Chondrocyte (in vitro differentiated cells): ENCODE measurements around the gene TRPM6. TPM values are rescaled to one million over a fixed set of nuclear protein-coding genes. Genes with fewer than 3 reads are reported as not detected.
"Not testable (repeated sequence)": the region's sequence is repeated elsewhere in the genome, so short reads cannot be mapped to it uniquely, and the experiment has no call there.

Experiments
- DNase-seq: peaks from one replicate; pipeline ENCODE4 v3.0.0; 2021; ENCODE audit warnings: mixed read lengths, low spot score
- H3K27ac Mint-ChIP-seq: one replicate; pipeline ENCODE4 v1.8.0; 2021; ENCODE audit warnings: mild to moderate bottlenecking, moderate library complexity, mixed read lengths; ENCODE audit not compliant: unreplicated experiment
- H3K27me3 Mint-ChIP-seq: 2 replicates; pipeline ENCODE4 v1.8.0; 2021; ENCODE audit warnings: low read depth, mixed read lengths
- H3K36me3 Mint-ChIP-seq: 2 replicates; pipeline ENCODE4 v1.8.0; 2021; ENCODE audit warnings: low read depth, mixed read lengths
- H3K4me1 Mint-ChIP-seq: 2 replicates; pipeline ENCODE4 v1.8.0; 2021; ENCODE audit warnings: low read depth, mild to moderate bottlenecking, mixed read lengths
- H3K4me3 Mint-ChIP-seq: one replicate; pipeline ENCODE4 v1.8.0; 2021; ENCODE audit warnings: mild to moderate bottlenecking, moderate library complexity, mixed read lengths; ENCODE audit not compliant: unreplicated experiment
- H3K9me3 Mint-ChIP-seq: 2 replicates; pipeline ENCODE4 v1.8.0; 2021; ENCODE audit warnings: low read depth, mixed read lengths
- total RNA-seq: library from RNA; stranded (reverse); gene quantifications from 3 replicates; pipeline ENCODE4 v1.2.1, GENCODE V29; 2021
- TF ChIP-seq, protein P1 (sequence below): fragments of 200-600 bp; sonication (generic); IDR thresholded peaks from 2 replicates; pipeline ENCODE4 v1.5.0; 2021; ENCODE audit warnings: antibody characterized with exemption, mild to moderate bottlenecking, moderate library complexity

Gene TRPM6
- total RNA-seq, 1 donor from 2014 or later, result 0.02 TPM

DNA sequence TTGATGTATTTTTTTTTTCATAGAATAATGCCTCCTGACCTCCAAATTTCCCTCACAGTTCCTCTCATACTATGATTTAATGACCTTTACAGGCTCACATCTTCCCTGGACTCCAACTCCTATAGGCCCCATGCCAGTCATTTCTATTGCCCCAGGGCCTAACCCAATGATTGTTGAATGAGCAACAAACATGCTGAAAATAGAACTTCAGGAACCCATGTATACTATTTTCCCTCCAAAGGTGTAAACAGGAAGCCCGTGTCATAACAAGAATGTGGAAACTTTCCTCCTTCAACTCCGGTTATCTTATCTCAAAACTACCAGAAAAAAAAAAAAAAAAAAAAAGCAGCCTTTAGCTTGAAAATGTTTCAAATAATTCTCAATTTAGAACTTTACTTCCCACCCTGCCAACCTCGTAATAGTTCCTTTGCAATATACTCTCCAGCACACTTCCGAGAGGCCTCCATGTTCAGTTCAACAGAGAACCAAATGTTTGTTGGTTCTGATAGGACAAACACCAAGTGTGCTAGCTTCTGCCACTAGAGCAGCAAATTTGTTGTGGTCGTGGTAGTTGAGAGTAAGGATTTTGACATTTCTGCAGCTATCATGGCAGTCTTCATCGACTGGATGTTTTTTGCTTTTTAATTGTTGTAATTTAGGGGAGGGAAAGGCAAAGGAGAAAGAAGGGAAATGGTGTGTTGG, 25.8 kb downstream of the TRPM6 start:
- TF ChIP-seq, protein P1, sequence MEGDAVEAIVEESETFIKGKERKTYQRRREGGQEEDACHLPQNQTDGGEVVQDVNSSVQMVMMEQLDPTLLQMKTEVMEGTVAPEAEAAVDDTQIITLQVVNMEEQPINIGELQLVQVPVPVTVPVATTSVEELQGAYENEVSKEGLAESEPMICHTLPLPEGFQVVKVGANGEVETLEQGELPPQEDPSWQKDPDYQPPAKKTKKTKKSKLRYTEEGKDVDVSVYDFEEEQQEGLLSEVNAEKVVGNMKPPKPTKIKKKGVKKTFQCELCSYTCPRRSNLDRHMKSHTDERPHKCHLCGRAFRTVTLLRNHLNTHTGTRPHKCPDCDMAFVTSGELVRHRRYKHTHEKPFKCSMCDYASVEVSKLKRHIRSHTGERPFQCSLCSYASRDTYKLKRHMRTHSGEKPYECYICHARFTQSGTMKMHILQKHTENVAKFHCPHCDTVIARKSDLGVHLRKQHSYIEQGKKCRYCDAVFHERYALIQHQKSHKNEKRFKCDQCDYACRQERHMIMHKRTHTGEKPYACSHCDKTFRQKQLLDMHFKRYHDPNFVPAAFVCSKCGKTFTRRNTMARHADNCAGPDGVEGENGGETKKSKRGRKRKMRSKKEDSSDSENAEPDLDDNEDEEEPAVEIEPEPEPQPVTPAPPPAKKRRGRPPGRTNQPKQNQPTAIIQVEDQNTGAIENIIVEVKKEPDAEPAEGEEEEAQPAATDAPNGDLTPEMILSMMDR, result no peak
- Mint-ChIP-seq H3K4me3 (no peak overlapping the region), H3K4me1 (no peaks in the 10 kb centered on the region), H3K9me3 (no peaks in the 10 kb centered on the region), H3K27ac (no peak overlapping the region), H3K36me3 (no peaks in the 10 kb centered on the region), H3K27me3 (peaks cover 6% of the 10 kb centered on the region)
- no peak for DNase-seq

DNA sequence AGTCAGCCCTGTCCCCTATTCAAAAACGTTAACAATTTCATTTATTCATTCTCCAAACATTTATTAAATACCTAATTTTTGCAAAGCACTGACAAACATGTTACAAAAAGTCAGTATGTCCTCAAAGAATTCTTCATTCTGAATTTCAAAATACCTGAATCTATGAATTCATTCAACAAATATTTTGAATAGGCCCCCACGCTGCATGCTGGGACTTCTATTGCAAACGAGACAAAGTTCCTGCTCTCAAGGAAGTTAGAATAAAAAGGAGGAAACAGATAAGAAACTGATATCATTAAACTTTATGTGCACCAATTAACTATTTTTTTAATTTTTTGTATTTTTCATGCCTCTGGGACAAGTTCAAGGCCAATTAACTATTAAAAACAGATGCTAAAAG, 26.6 kb downstream of the TRPM6 start:
- H3K9me3 Mint-ChIP-seq, result no peaks in the 10 kb centered on the region
- H3K27ac Mint-ChIP-seq, result no peak overlapping the region
- no peaks in the 10 kb centered on the region for H3K4me1 Mint-ChIP-seq
- TF ChIP-seq, protein P1, result no peak
- H3K4me3 Mint-ChIP-seq, result no peak overlapping the region
- DNase-seq, result no peak
- H3K27me3 Mint-ChIP-seq, result peaks cover 9% of the 10 kb centered on the region
- no peaks in the 10 kb centered on the region for H3K36me3 Mint-ChIP-seq

DNA sequence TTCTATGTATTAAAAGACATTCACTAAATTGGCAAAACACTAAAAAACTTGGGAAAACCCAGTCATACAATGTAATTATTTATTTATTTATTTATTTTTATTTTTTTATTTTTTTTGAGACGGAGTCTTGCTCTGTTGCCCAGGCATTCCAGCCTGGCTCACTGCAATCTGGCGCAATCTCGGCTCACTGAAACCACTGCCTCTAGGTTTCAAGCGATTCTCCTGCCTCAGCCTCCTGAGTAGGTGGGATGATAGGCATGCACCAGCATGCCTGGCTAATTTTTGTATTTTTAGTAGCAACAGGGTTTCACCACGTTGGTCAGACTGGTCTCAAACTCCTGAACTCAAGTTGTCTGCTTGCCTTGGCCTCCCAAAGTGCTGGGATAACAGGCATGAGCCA, 27.5 kb downstream of the TRPM6 start:
- H3K27me3 Mint-ChIP-seq, H3K36me3 Mint-ChIP-seq, H3K4me3 Mint-ChIP-seq: not testable (repeated sequence)

DNA sequence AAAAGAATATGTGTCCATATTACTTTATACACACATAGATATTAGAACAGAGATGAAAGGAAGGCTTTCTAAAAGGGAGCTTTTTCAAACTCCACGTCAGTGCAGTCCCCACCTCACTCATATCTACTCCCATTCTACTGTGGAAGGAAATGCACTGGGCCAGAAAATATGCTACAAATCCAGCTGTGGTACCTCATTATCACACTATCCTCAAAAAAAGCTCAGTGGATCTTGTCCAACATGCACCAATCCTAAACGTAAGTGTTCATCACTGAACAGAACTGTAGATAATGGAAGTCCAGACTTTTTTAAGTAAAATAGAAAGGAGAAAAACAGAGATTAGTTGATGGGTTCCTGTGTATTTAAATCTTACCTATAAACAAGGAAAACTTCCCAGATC, 27.9 kb downstream of the TRPM6 start:
- peaks cover 10% of the 10 kb centered on the region for H3K27me3 Mint-ChIP-seq
- H3K36me3 Mint-ChIP-seq, result no peaks in the 10 kb centered on the region
- no peaks in the 10 kb centered on the region for H3K4me1 Mint-ChIP-seq
- no peak overlapping the region for H3K4me3 Mint-ChIP-seq
- DNase-seq, result no peak
- no peaks in the 10 kb centered on the region for H3K9me3 Mint-ChIP-seq
- TF ChIP-seq, protein P1, result no peak
- no peak overlapping the region for H3K27ac Mint-ChIP-seq

More for the DNA sequence above, 27.5 kb downstream of the TRPM6 start:
- not testable (repeated sequence) for H3K27ac Mint-ChIP-seq, H3K4me1 Mint-ChIP-seq, H3K9me3 Mint-ChIP-seq, DNase-seq

DNA sequence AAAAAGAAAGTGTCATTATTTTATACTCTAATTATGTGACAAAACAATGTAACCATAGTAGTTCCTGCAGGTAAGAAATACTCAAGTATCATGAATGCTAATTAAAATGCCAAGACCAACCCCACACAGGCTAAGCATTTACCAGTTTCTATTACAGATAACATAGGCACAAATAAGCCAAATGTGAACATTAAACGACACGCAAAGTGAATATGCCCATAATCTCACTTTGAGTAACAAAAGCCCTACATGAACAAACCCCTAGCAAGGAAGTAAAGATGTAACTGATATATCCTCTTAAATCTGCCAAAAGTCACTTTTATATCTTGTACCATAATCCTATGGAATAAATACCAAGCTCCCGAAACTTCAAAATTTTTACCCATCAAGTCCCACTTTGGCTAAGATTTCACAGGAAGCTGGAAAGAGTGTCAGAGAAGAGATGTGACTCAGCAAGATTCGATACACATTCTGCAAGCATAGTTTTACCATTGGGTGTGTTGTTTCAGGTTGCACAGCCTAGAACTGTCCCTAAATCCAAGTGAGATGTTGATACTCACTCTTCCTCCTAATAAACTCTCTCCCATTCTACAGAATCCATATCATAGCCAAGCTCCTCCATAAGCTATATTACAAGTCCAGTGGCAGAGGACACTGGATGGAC, 28.8 kb downstream of the TRPM6 start:
- H3K4me1 Mint-ChIP-seq, result no peaks in the 10 kb centered on the region
- no peaks in the 10 kb centered on the region for H3K36me3 Mint-ChIP-seq
- H3K9me3 Mint-ChIP-seq, result no peaks in the 10 kb centered on the region
- TF ChIP-seq, protein P1, result no peak
- no peak overlapping the region for H3K4me3 Mint-ChIP-seq
- H3K27ac Mint-ChIP-seq, result no peak overlapping the region
- DNase-seq, result no peak
- peaks cover 10% of the 10 kb centered on the region for H3K27me3 Mint-ChIP-seq

DNA sequence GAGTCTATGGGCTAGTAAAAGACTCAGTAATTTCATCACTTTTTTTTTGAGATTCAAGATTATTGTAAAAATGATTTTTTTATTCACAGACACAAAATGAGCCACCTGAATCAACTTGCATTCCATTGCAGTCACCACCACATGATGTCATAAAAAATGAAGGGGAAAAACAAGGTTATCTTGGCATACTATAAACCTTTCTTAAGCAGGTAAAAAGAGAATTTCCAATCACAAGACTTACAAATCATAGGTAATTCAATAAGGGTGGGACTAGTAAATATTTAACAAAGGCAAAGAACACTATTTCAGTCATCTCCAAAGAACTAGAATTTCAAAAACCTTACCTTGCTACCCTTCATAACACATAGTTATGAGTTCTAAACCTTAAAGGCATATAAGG, 30.7 kb downstream of the TRPM6 start:
- Mint-ChIP-seq H3K4me1 (no peaks in the 10 kb centered on the region), H3K9me3 (no peaks in the 10 kb centered on the region), H3K27me3 (peaks cover 9% of the 10 kb centered on the region), H3K4me3 (no peak overlapping the region), H3K36me3 (no peaks in the 10 kb centered on the region), H3K27ac (no peak overlapping the region)
- TF ChIP-seq, protein P1, result no peak
- no peak for DNase-seq
